Endothelial cell of umbilical vein (primary cell): ENCODE measurements around the gene PVR. TPM values are rescaled to one million over a fixed set of nuclear protein-coding genes. Genes with fewer than 3 reads are reported as not detected.

Experiments
- BruUV-seq: library from RNA; stranded (reverse); fragments of 400-500 nt; replicated peaks from 2 replicates; lab custom pipeline; 2021; lab: Mats Ljungman, UMichigan
- CTCF ChIA-PET: fragments of 300-600, 350-600 bp; sonication (Branson Sonifier 250); formaldehyde crosslinking; loops from one replicate; lab custom pipeline; 2021; ENCODE audit warnings: antibody characterized with exemption, inconsistent platforms; lab: Charles Lee
- POLR2A ChIA-PET: fragments of 300-600, 350-600 bp; sonication (Branson Sonifier 250); formaldehyde crosslinking; loops from one replicate; lab custom pipeline; 2021; ENCODE audit warnings: antibody characterized with exemption, inconsistent platforms; lab: Charles Lee
- DNase-seq: peaks from one replicate; pipeline ENCODE4 v3.0.0-alpha.2; 2011; ENCODE audit warnings: low read depth, low spot score
- FAIRE-seq: peaks from 2 replicates; lab custom pipeline; 2011; peaks lifted over from hg19 to GRCh38; lab: Jason Lieb, UNC
- H2AFZ ChIP-seq: 2 replicates; pipeline ENCODE4 v1.6.0; 2012; ENCODE audit warnings: low read depth, low read length, control low read depth, inconsistent platforms
- H3K27ac ChIP-seq: 2 replicates; pipeline ENCODE4 v1.5.1; 2011; ENCODE audit warnings: low read depth, mild to moderate bottlenecking, control low read depth, low read length, moderate library complexity; ENCODE audit not compliant: insufficient read depth
- H3K27me3 ChIP-seq, 2 experiments: 2 replicates each; pipeline versions ENCODE4 v1.6.0 to v1.6.1; 2011; ENCODE audit warnings: low read length in 2 of 2, mixed read lengths in 1 of 2; ENCODE audit not compliant: control insufficient read depth in 2 of 2, insufficient read depth in 2 of 2
- H3K36me3 ChIP-seq, 2 experiments: 2 replicates in 1 of 2; 3 replicates in 1 of 2; pipeline ENCODE4 v1.5.1; 2011; ENCODE audit warnings: low read length in 2 of 2, mild to moderate bottlenecking in 1 of 2, moderate library complexity in 1 of 2; ENCODE audit not compliant: control insufficient read depth in 2 of 2, insufficient read depth in 2 of 2; ENCODE audit errors: extremely low read depth in 1 of 2
- H3K4me1 ChIP-seq: 3 replicates; pipeline ENCODE4 v1.5.1; 2011; ENCODE audit warnings: mild to moderate bottlenecking, low read length; ENCODE audit not compliant: control insufficient read depth, insufficient read depth; ENCODE audit errors: extremely low read depth
- H3K4me2 ChIP-seq: 2 replicates; pipeline ENCODE4 v1.6.1; 2011; ENCODE audit warnings: low read length, control low read depth, mixed read lengths; ENCODE audit not compliant: insufficient read depth
- H3K4me3 ChIP-seq, 3 experiments: fragments of 200-600 bp in 1 of 3; sonication (generic), shearing (Covaris generic) in 1 of 3; replicated peaks in 1 of 3; 2 replicates each; pipeline ENCODE4 v1.5.1; 2011 to 2016; ENCODE audit warnings: control low read depth in 3 of 3, low read length in 3 of 3, mild to moderate bottlenecking in 2 of 3, inconsistent platforms in 1 of 3, low read depth in 1 of 3, moderate library complexity in 1 of 3; ENCODE audit not compliant: insufficient read depth in 1 of 3
- H3K79me2 ChIP-seq: 2 replicates; pipeline ENCODE4 v1.6.0; 2012; ENCODE audit warnings: low read length, inconsistent platforms; ENCODE audit not compliant: control insufficient read depth, insufficient read depth
- H3K9ac ChIP-seq: replicated peaks from 2 replicates; pipeline ENCODE3; 2011; ENCODE audit warnings: low read length, control low read depth; ENCODE audit not compliant: insufficient read depth; ENCODE audit errors: extremely low read depth
- H3K9me1 ChIP-seq: replicated peaks from 3 replicates; pipeline ENCODE4 v1.6.0; 2011; ENCODE audit warnings: mild to moderate bottlenecking, low read length; ENCODE audit not compliant: control insufficient read depth, insufficient read depth; ENCODE audit errors: extremely low read depth
- H3K9me3 ChIP-seq: replicated peaks from 2 replicates; pipeline ENCODE4 v1.5.1; 2012; ENCODE audit warnings: low read length, inconsistent platforms; ENCODE audit not compliant: control insufficient read depth, insufficient read depth
- H4K20me1 ChIP-seq: replicated peaks from 2 replicates; pipeline ENCODE3; 2011; ENCODE audit warnings: mild to moderate bottlenecking, low read length; ENCODE audit not compliant: control insufficient read depth, insufficient read depth; ENCODE audit errors: extremely low read depth
- CTCF ChIP-seq, 2 donors: IDR thresholded peaks; 1 replicate in 1 of 2; 2 replicates in 1 of 2; pipeline ENCODE4 v1.5.1; 2011; ENCODE audit warnings: low read length in 2 of 2, mild to moderate bottlenecking in 2 of 2, moderate library complexity in 2 of 2, control low read depth in 1 of 2, inconsistent platforms in 1 of 2, low read depth in 1 of 2; ENCODE audit not compliant: insufficient read depth in 1 of 2; ENCODE audit errors: extremely low read depth in 1 of 2
- FOS ChIP-seq: IDR thresholded peaks from 2 replicates; pipeline ENCODE4 v1.6.1; 2011; ENCODE audit warnings: mild to moderate bottlenecking, low read length, moderate library complexity, borderline replicate concordance; ENCODE audit not compliant: insufficient read depth
- GATA2 ChIP-seq: IDR thresholded peaks from 2 replicates; pipeline ENCODE4 v1.7.0; 2011; ENCODE audit warnings: low read depth, mild to moderate bottlenecking, moderate library complexity, mixed read lengths, low read length; ENCODE audit not compliant: insufficient read length, insufficient read depth
- JUN ChIP-seq: IDR thresholded peaks from 2 replicates; pipeline ENCODE4 v1.6.1; 2011; ENCODE audit warnings: borderline replicate concordance, low read depth; ENCODE audit not compliant: insufficient read length, insufficient read depth
- MYC ChIP-seq: IDR thresholded peaks from one replicate; pipeline ENCODE4 v1.6.1; 2011; ENCODE audit warnings: mild to moderate bottlenecking, low read depth, low read length
- POLR2A ChIP-seq: IDR thresholded peaks from 2 replicates; pipeline ENCODE4 v1.6.1; 2012; ENCODE audit warnings: low read depth, mild to moderate bottlenecking, control low read depth, low read length
- POLR2AphosphoS5 ChIP-seq: IDR thresholded peaks from 2 replicates; pipeline ENCODE4 v1.6.1; 2012; ENCODE audit warnings: low read depth, mild to moderate bottlenecking, control low read depth, low read length, moderate library complexity; ENCODE audit not compliant: insufficient read depth
- dilution Hi-C: fragments of 300-500 bp; cut with MboI; formaldehyde crosslinking; loops from one replicate; pipeline ENCODE4 v1.15.0; 2019; ENCODE audit warnings: low sequenced_read_pairs; ENCODE audit not compliant: extremely low pct_ligation_motif_present
- intact Hi-C: fragments of 100-400 bp; cut with micrococcal nuclease; formaldehyde crosslinking; loops from one replicate; pipeline ENCODE4 v1.10.0; 2022
- polyA plus RNA-seq, 4 experiments: library from polyadenylated mRNA; depleted of rRNA in 3 of 4; stranded (reverse) in 3 of 4; unstranded in 1 of 4; fragments of >200 nt; gene quantifications; 2 replicates each; pipeline versions ENCODE4 v1.2.1 to v1.2.3, GENCODE V29; 2011 to 2012; ENCODE audit warnings: missing spikeins in 1 of 4
- total RNA-seq: library from RNA; stranded (reverse); gene quantifications from 2 replicates; pipeline ENCODE4 v1.2.3, GENCODE V29; 2021

The PVR gene
- total and polyA plus RNA-seq, 2 donors (not counting 3 experiments of a cell fraction or from before 2014, with no cell fraction given), result 133 to 226 TPM

- H3K27ac ChIP-seq, result no peak overlapping the region
- ChIA-PET POLR2A (no interaction called here), CTCF (interaction anchor here (0.7 to 13.3 kb wide), 21 partner anchors 10 to 192 kb away, joined by 3 to 272 read pairs (median 4); partner anchors contain the start of genes BCAM, NECTIN2 and PVR)
- H3K36me3 ChIP-seq, result peaks cover 48 to 55% of the 10 kb centered on the region in 2 experiments
- dilution Hi-C loops, result no loop called here
- no peak overlapping the region for H3K9ac ChIP-seq
- FAIRE-seq (peak; percentile 80), DNase-seq (peak; percentile 48)
- H2AFZ ChIP-seq, result no peak overlapping the region
- no peaks in the 10 kb centered on the region for H3K9me3 ChIP-seq
- intact Hi-C loops, result no loop called here
- H4K20me1 ChIP-seq, result no peaks in the 10 kb centered on the region
- no peaks in the 10 kb centered on the region for H3K4me1 ChIP-seq
- TF ChIP-seq JUN (no peak), POLR2A (no peak), FOS (no peak), POLR2AphosphoS5 (no peak), GATA2 (no peak), MYC (no peak), CTCF (IDR thresholded peaks at IDR 0.05; ENCODE audit: extremely low read depth in 1 of 2, insufficient read depth in 1 of 2, low read depth in 1 of 2, low read length in 2 of 2) (peak; percentile 62 to 76)
- H3K9me1 ChIP-seq, result no peaks in the 10 kb centered on the region
- no peak overlapping the region for H3K4me3 ChIP-seq
- no peaks in the 10 kb centered on the region for H3K27me3 ChIP-seq
- no peak overlapping the region for H3K4me2 ChIP-seq
- BruUV-seq, result no TSS peak
- peaks cover 33% of the 10 kb centered on the region for H3K79me2 ChIP-seq
Measured at GRCh38 chr19:44653977-44654774, 10.5 kb downstream of the PVR start.
